T-helper 9 cell (primary cell): ENCODE data around the gene XAGE2.
"Not testable (repeated sequence)": the region's sequence is repeated elsewhere in the genome, so short reads cannot be mapped to it uniquely, and the experiment has no call there.

Experiments
- DNase-seq: peaks from one replicate; pipeline ENCODE4 v3.0.0-alpha.2; 2020
- total RNA-seq, 2 donors: gene quantifications; one replicate each; lab custom pipeline; 2026; lab: John Stamatoyannopoulos, UW

Gene XAGE2
- 0 reads per million in 2 donors for total RNA-seq

GRCh38 chrX:52368368-52369055 lies at the start of gene XAGE2:
Gene XAGE2 (plus strand): TSS chrX:52369021. CDS start chrX:52370015, 994 bp downstream.
- no peak for DNase-seq

- DNase-seq = no peak
Observed at GRCh38 chrX:52337410-52337809, 31.4 kb upstream of the XAGE2 start.

- DNase-seq = no peak
Observed at GRCh38 chrX:52341493-52341892, 27.3 kb upstream of the XAGE2 start.

GRCh38 chrX:52343131-52343530 lies 25.7 kb upstream of the XAGE2 start:
- DNase-seq = not testable (repeated sequence)

GRCh38 chrX:52345402-52345801 lies 23.4 kb upstream of the XAGE2 start:
- DNase-seq = peak; percentile 23

GRCh38 chrX:52346174-52347165 lies 22.4 kb upstream of the XAGE2 start:
- DNase-seq = no peak

- no peak for DNase-seq
Observed at GRCh38 chrX:52349681-52350080, 19.1 kb upstream of the XAGE2 start.

GRCh38 chrX:52352551-52352950 lies 16.3 kb upstream of the XAGE2 start:
- DNase-seq = no peak

GRCh38 chrX:52353838-52354237 lies 15.0 kb upstream of the XAGE2 start:
- DNase-seq = no peak

- DNase-seq = no peak
Observed at GRCh38 chrX:52355108-52355507, 13.7 kb upstream of the XAGE2 start.

GRCh38 chrX:52359614-52360232 lies 9.1 kb upstream of the XAGE2 start:
- DNase-seq = no peak

GRCh38 chrX:52361941-52362340 lies 6.9 kb upstream of the XAGE2 start:
- DNase-seq = no peak

- DNase-seq = no peak
Observed at GRCh38 chrX:52363247-52363883, 5.5 kb upstream of the XAGE2 start.

- no peak for DNase-seq
Observed at GRCh38 chrX:52378870-52379269, 10.0 kb downstream of the XAGE2 start.

- no peak for DNase-seq
Observed at GRCh38 chrX:52380993-52381392, 12.2 kb downstream of the XAGE2 start.

GRCh38 chrX:52410439-52411394 lies 41.9 kb downstream of the XAGE2 start:
- no peak for DNase-seq

GRCh38 chrX:52415304-52415703 lies 46.5 kb downstream of the XAGE2 start:
- DNase-seq = no peak

GRCh38 chrX:52416816-52417215 lies 48.0 kb downstream of the XAGE2 start:
- no peak for DNase-seq

- no peak for DNase-seq
Observed at GRCh38 chrX:52420824-52421443, 52.1 kb downstream of the XAGE2 start.

GRCh38 chrX:52422884-52423283 lies 54.1 kb downstream of the XAGE2 start:
- no peak for DNase-seq

GRCh38 chrX:52424656-52425055 lies 55.8 kb downstream of the XAGE2 start:
- no peak for DNase-seq
